ENCODE results near the gene WDR6.
"Not testable (repeated sequence)": the region's sequence is repeated elsewhere in the genome, so short reads cannot be mapped to it uniquely, and the experiment has no call there.

Gene WDR6

GRCh38 chr3:48991851-48992545 lies 15.2 kb upstream of the WDR6 start:
- DNase-seq (ENCODE audit: low spot score): no peak

- no peak for DNase-seq (ENCODE audit: low spot score)
Observed at GRCh38 chr3:48993834-48994233, 13.4 kb upstream of the WDR6 start.

GRCh38 chr3:48996640-48997039 lies 10.6 kb upstream of the WDR6 start:
- DNase-seq (ENCODE audit: low spot score): no peak

GRCh38 chr3:48997102-48997635 lies 10.0 kb upstream of the WDR6 start:
- DNase-seq (ENCODE audit: low spot score): peak; percentile 51

- peak; percentile 89 for DNase-seq (ENCODE audit: low spot score)
Observed at GRCh38 chr3:48997714-48998637, 9.2 kb upstream of the WDR6 start.

GRCh38 chr3:48999085-48999858 lies 7.9 kb upstream of the WDR6 start:
- no peak for DNase-seq (ENCODE audit: low spot score)

GRCh38 chr3:49001155-49001554 lies 6.0 kb upstream of the WDR6 start:
- no peak for DNase-seq (ENCODE audit: low spot score)

GRCh38 chr3:49004352-49005302 lies 2.6 kb upstream of the WDR6 start:
- DNase-seq (ENCODE audit: low spot score): no peak

GRCh38 chr3:49005303-49005680 lies 1.9 kb upstream of the WDR6 start:
- no peak for DNase-seq (ENCODE audit: low spot score)

GRCh38 chr3:49005998-49006397 lies 1.2 kb upstream of the WDR6 start:
- DNase-seq (ENCODE audit: low spot score): no peak

GRCh38 chr3:49006408-49007067 lies 653 bp upstream of the WDR6 start:
- no peak for DNase-seq (ENCODE audit: low spot score)

GRCh38 chr3:49007771-49008528 lies 759 bp downstream of the WDR6 start:
- peak; percentile 77 for DNase-seq (ENCODE audit: low spot score)

- not testable (repeated sequence) for DNase-seq (ENCODE audit: low spot score)
Observed at GRCh38 chr3:49008627-49009026, 1.4 kb downstream of the WDR6 start.

GRCh38 chr3:49009396-49009795 lies 2.2 kb downstream of the WDR6 start:
- DNase-seq (ENCODE audit: low spot score): no peak

GRCh38 chr3:49012441-49013017 lies 5.3 kb downstream of the WDR6 start:
- no peak for DNase-seq (ENCODE audit: low spot score)

- DNase-seq (ENCODE audit: low spot score): no peak
Observed at GRCh38 chr3:49013113-49013737, 6.0 kb downstream of the WDR6 start.

- peak; percentile 37 for DNase-seq (ENCODE audit: low spot score)
Observed at GRCh38 chr3:49013738-49014660, 6.8 kb downstream of the WDR6 start.
